ENCODE results near the gene CDS2. TPM values are rescaled to one million over a fixed set of nuclear protein-coding genes. Genes with fewer than 3 reads are reported as not detected.

CDS2 gene
- total RNA-seq, 1 experiment from 2014 or later = 67.4 TPM

DNA sequence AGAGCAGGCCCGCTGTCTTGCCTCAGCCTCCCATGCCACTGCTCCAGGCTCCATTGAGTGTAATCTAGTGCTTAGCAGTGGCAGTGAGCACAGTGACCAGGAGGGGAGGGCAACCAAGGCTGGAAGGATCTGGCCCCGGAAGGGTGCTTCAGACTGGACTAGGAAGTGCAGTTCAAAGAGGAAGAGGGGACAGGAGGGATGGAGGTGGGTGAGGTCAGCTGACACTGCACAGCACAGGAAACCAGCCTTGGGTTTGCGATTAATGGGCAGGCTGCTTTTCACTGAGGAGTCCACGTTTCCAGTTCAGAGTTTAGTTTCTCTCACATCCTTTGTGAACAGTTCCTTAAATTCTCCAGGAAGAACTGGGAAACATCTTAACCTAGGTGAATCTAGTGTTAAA, 46.9 kb downstream of the CDS2 start:
- no peak for TF ChIP-seq EZH2 (IDR thresholded peaks at IDR 0.05; ENCODE audit: borderline replicate concordance, low read depth, low read length, poor library complexity, severe bottlenecking)
- TF ChIP-seq, protein P1, sequence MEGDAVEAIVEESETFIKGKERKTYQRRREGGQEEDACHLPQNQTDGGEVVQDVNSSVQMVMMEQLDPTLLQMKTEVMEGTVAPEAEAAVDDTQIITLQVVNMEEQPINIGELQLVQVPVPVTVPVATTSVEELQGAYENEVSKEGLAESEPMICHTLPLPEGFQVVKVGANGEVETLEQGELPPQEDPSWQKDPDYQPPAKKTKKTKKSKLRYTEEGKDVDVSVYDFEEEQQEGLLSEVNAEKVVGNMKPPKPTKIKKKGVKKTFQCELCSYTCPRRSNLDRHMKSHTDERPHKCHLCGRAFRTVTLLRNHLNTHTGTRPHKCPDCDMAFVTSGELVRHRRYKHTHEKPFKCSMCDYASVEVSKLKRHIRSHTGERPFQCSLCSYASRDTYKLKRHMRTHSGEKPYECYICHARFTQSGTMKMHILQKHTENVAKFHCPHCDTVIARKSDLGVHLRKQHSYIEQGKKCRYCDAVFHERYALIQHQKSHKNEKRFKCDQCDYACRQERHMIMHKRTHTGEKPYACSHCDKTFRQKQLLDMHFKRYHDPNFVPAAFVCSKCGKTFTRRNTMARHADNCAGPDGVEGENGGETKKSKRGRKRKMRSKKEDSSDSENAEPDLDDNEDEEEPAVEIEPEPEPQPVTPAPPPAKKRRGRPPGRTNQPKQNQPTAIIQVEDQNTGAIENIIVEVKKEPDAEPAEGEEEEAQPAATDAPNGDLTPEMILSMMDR (conservative IDR thresholded peaks at IDR 0.05; ENCODE audit: low read depth, low read length) = no peak
- Histone ChIP-seq H3K36me3 (ENCODE audit: insufficient read depth, low read length, poor library complexity, severe bottlenecking) (peaks cover 20% of the 10 kb centered on the region), H3K9me3 (ENCODE audit: low read depth, low read length, poor library complexity, severe bottlenecking) (no peaks in the 10 kb centered on the region), H3K4me3 (ENCODE audit: low read depth, low read length, poor library complexity, severe bottlenecking) (no peak overlapping the region), H3K27ac (ENCODE audit: low read depth, low read length, poor library complexity, severe bottlenecking) (no peak overlapping the region), H3K4me1 (ENCODE audit: insufficient read depth, low read length, poor library complexity, severe bottlenecking) (peaks cover 23% of the 10 kb centered on the region), H3K27me3 (replicated peaks; ENCODE audit: insufficient read depth, low read depth, low read length, poor library complexity) (no peaks in the 10 kb centered on the region)
- BruUV-seq (replicated peaks) = no TSS peak
- ChIA-PET CTCF (no interaction called here), POLR2A (ENCODE audit: low non-redundant PET) (no interaction called here)
- no peak for DNase-seq (ENCODE audit: low spot score)
- intact Hi-C loops (cut with micrococcal nuclease; ENCODE audit: unreplicated experiment) = no loop called here

DNA sequence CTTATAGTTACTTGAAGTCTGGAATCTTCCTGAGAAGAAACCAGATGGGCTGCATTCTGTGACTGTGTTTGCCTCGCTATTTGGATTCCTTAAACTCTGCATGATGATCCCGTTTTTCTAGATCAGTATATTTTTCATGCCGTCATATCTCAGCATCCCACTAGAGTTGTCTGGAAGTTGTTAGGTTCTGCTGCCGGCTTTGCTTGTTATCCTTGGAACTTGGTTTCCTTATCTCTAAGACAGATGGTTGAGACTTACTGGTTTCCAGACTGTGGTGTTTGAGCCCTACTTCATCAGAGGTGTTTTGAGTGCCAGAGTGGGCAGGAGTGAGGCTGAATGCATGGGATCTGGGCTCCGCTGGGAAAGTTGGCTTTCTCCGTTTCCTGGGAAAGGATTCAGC, 50.3 kb downstream of the CDS2 start:
- no TSS peak for BruUV-seq (replicated peaks)
- H3K4me1 ChIP-seq (ENCODE audit: insufficient read depth, low read length, poor library complexity, severe bottlenecking) = no peaks in the 10 kb centered on the region
- H3K36me3 ChIP-seq (ENCODE audit: insufficient read depth, low read length, poor library complexity, severe bottlenecking) = peaks cover 27% of the 10 kb centered on the region
- H3K27ac ChIP-seq (ENCODE audit: low read depth, low read length, poor library complexity, severe bottlenecking) = no peak overlapping the region
- intact Hi-C loops (cut with micrococcal nuclease; ENCODE audit: unreplicated experiment) = no loop called here
- CTCF ChIA-PET = no interaction called here
- TF ChIP-seq, protein P1 (conservative IDR thresholded peaks at IDR 0.05; ENCODE audit: low read depth, low read length) = no peak
- no peak for TF ChIP-seq EZH2 (IDR thresholded peaks at IDR 0.05; ENCODE audit: borderline replicate concordance, low read depth, low read length, poor library complexity, severe bottlenecking)
- H3K4me3 ChIP-seq (ENCODE audit: low read depth, low read length, poor library complexity, severe bottlenecking) = no peak overlapping the region
- POLR2A ChIA-PET (ENCODE audit: low non-redundant PET) = no interaction called here
- no peaks in the 10 kb centered on the region for H3K27me3 ChIP-seq (replicated peaks; ENCODE audit: insufficient read depth, low read depth, low read length, poor library complexity)
- DNase-seq (ENCODE audit: low spot score) = no peak
- H3K9me3 ChIP-seq (ENCODE audit: low read depth, low read length, poor library complexity, severe bottlenecking) = no peaks in the 10 kb centered on the region

DNA sequence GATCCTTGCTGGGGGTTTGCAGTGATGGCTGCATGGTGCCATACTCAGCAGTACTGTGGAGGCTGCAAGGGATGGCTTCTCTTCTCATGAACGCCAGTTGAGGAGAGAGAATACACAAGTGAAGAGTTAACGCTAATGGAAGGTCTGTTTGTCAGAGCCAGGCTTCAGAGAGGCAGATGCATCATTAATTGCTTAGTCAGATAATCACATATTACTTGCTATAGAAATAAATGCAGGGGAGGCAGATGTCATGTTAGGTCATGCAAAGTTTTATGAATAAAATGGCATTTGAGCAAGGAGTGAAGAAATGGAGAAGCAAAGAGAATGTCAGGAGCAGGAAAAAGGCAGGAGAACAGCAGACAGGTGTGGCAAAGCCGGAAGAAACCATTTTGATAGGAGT, 51.2 kb downstream of the CDS2 start:
- intact Hi-C loops (cut with micrococcal nuclease; ENCODE audit: unreplicated experiment) = no loop called here
- H3K27ac ChIP-seq (ENCODE audit: low read depth, low read length, poor library complexity, severe bottlenecking) = no peak overlapping the region
- H3K36me3 ChIP-seq (ENCODE audit: insufficient read depth, low read length, poor library complexity, severe bottlenecking) = peaks cover 37% of the 10 kb centered on the region
- ChIA-PET CTCF (no interaction called here), POLR2A (ENCODE audit: low non-redundant PET) (no interaction called here)
- no TSS peak for BruUV-seq (replicated peaks)
- no peak overlapping the region for H3K4me3 ChIP-seq (ENCODE audit: low read depth, low read length, poor library complexity, severe bottlenecking)
- no peaks in the 10 kb centered on the region for H3K27me3 ChIP-seq (replicated peaks; ENCODE audit: insufficient read depth, low read depth, low read length, poor library complexity)
- no peak for TF ChIP-seq EZH2 (IDR thresholded peaks at IDR 0.05; ENCODE audit: borderline replicate concordance, low read depth, low read length, poor library complexity, severe bottlenecking)
- TF ChIP-seq, protein P1 (conservative IDR thresholded peaks at IDR 0.05; ENCODE audit: low read depth, low read length) = no peak
- no peak for DNase-seq (ENCODE audit: low spot score)
- H3K4me1 ChIP-seq (ENCODE audit: insufficient read depth, low read length, poor library complexity, severe bottlenecking) = no peaks in the 10 kb centered on the region
- H3K9me3 ChIP-seq (ENCODE audit: low read depth, low read length, poor library complexity, severe bottlenecking) = no peaks in the 10 kb centered on the region
